Measurements from ENCODE around the gene EID2.

EID2 gene

GRCh38 chr19:39508629-39509028 lies 31.3 kb downstream of the EID2 start:
- TF ChIP-seq Cebpa-rat (IDR thresholded peaks at IDR 0.05): no peak
- peaks cover 37% of the 10 kb centered on the region for H4K20me1 ChIP-seq
- no peak overlapping the region for H3K27ac ChIP-seq
- H3K4me1 ChIP-seq: peaks cover 15% of the 10 kb centered on the region
- H3K36me3 ChIP-seq: peaks cover 18% of the 10 kb centered on the region; the same call in 1 of the 2 replicates
- H3K9me3 ChIP-seq: peaks cover 4% of the 10 kb centered on the region; the same call in 1 of the 2 replicates
- peaks cover 71% of the 10 kb centered on the region for H3K27me3 ChIP-seq
- H3K9ac ChIP-seq: no peak overlapping the region
- no peak overlapping the region for H3K4me3 ChIP-seq
- no peak overlapping the region for H3K4me2 ChIP-seq

DNA sequence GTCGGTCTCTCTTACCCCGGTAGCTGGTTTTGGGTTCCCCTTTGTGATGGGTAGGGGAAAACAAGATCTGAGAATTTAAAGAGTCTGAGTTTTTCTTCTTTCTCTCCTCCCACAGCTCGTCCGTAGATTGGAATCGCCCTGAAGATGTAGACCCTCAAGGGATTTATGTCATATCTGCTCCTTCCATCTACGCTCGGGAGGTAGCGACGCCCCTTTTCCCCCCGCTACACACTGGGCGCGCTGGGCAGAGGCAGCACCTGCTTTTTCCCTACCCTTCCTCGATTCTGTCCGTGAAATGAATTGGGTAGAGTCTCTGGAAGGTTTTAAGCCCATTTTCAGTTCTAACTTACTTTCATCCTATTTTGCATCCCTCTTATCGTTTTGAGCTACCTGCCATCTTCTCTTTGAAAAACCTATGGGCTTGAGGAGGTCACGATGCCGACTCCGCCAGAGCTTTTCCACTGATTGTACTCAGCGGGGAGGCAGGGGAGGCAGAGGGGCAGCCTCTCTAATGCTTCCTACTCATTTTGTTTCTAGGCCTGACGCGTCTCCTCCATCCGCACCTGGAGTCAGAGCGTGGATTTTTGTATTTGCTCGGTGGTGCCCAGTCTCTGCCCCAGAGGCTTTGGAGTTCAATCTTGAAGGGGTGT lies 32.1 kb downstream of the EID2 start:
- H3K9ac ChIP-seq: no peak overlapping the region
- TF ChIP-seq Cebpa-rat (IDR thresholded peaks at IDR 0.05): no peak

DNA sequence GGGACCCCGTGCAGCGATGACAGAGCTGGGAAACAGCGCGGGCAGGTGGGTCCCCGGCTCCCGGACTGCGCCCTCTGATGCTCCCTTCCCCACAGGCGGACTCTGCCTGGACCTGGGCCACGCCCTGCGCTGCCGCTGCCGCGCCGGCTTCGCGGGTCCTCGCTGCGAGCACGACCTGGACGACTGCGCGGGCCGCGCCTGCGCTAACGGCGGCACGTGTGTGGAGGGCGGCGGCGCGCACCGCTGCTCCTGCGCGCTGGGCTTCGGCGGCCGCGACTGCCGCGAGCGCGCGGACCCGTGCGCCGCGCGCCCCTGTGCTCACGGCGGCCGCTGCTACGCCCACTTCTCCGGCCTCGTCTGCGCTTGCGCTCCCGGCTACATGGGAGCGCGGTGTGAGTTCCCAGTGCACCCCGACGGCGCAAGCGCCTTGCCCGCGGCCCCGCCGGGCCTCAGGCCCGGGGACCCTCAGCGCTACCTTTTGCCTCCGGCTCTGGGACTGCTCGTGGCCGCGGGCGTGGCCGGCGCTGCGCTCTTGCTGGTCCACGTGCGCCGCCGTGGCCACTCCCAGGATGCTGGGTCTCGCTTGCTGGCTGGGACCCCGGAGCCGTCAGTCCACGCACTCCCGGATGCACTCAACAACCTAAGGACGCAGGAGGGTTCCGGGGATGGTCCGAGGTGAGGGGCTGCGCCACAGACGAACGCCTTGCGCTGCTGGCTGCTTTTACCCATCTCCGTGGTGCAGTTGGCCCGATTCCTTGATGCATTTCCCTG lies 32.8 kb downstream of the EID2 start:
- H3K4me1 ChIP-seq: peaks cover 15% of the 10 kb centered on the region
- H3K36me3 ChIP-seq: peaks cover 23% of the 10 kb centered on the region; the same call in 1 of the 2 replicates
- H3K9ac ChIP-seq: peak overlapping the region; percentile 58
- no peak for TF ChIP-seq Cebpa-rat (IDR thresholded peaks at IDR 0.05)
- H3K27ac ChIP-seq: no peak overlapping the region
- peaks cover 56% of the 10 kb centered on the region for H3K27me3 ChIP-seq
- peak overlapping the region; percentile 66 for H3K4me3 ChIP-seq
- H4K20me1 ChIP-seq: peaks cover 37% of the 10 kb centered on the region
- peak overlapping the region; percentile 80 for H3K4me2 ChIP-seq
- H3K9me3 ChIP-seq: peaks cover 4% of the 10 kb centered on the region; the same call in 1 of the 2 replicates

More for the DNA sequence above, 32.1 kb downstream of the EID2 start:
- Histone ChIP-seq H3K4me3 (peak overlapping the region; percentile 66), H3K27me3 (peaks cover 63% of the 10 kb centered on the region), H3K36me3 (peaks cover 23% of the 10 kb centered on the region; the same call in 1 of the 2 replicates), H3K9me3 (peaks cover 4% of the 10 kb centered on the region; the same call in 1 of the 2 replicates), H3K27ac (no peak overlapping the region), H4K20me1 (peaks cover 37% of the 10 kb centered on the region), H3K4me2 (peak overlapping the region; percentile 80), H3K4me1 (peaks cover 15% of the 10 kb centered on the region)

DNA sequence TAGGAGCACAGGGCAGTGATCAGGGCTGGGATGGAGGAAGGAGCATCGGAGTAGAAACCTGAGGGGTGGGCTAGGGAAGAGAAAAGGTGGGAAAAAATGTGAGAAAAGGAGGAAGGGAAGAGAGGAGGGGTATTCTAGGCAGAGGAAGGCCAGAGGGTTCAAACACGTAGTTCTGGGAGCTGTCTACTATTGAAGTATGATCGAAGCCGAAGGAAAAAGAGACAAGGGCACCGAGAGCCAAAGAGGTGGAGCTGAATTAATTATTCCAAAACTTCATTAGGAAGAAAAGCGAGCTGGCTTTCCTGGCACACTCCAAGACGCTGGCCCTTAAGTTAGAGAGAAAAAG lies 33.4 kb downstream of the EID2 start:
- Histone ChIP-seq H3K4me3 (peak overlapping the region; percentile 66), H3K4me1 (peaks cover 15% of the 10 kb centered on the region), H3K27ac (no peak overlapping the region), H3K9me3 (peaks cover 3% of the 10 kb centered on the region; the same call in 1 of the 2 replicates), H3K4me2 (peak overlapping the region; percentile 80), H4K20me1 (peaks cover 37% of the 10 kb centered on the region), H3K9ac (peak overlapping the region; percentile 58; the same call in 1 of the 2 replicates), H3K27me3 (peaks cover 54% of the 10 kb centered on the region), H3K36me3 (peaks cover 24% of the 10 kb centered on the region; the same call in 1 of the 2 replicates)
- TF ChIP-seq Cebpa-rat (IDR thresholded peaks at IDR 0.05): no peak

- peaks cover 30% of the 10 kb centered on the region for H4K20me1 ChIP-seq
- peaks cover 30% of the 10 kb centered on the region; the same call in 1 of the 2 replicates for H3K36me3 ChIP-seq
- no peak overlapping the region for H3K27ac ChIP-seq
- TF ChIP-seq Cebpa-rat (IDR thresholded peaks at IDR 0.05): no peak
- H3K4me3 ChIP-seq: no peak overlapping the region
- no peaks in the 10 kb centered on the region for H3K9me3 ChIP-seq
- no peak overlapping the region for H3K4me2 ChIP-seq
- peaks cover 31% of the 10 kb centered on the region for H3K4me1 ChIP-seq
- H3K27me3 ChIP-seq: peaks cover 42% of the 10 kb centered on the region
- H3K9ac ChIP-seq: no peak overlapping the region
These were observed 37.1 kb downstream of the EID2 start for GRCh38 chr19:39502640-39503417.

GRCh38 chr19:39501340-39501739 lies 38.6 kb downstream of the EID2 start:
- Histone ChIP-seq H3K4me2 (no peak overlapping the region), H3K36me3 (peaks cover 30% of the 10 kb centered on the region; the same call in 1 of the 2 replicates), H3K27me3 (peaks cover 27% of the 10 kb centered on the region), H3K9ac (no peak overlapping the region), H4K20me1 (peaks cover 15% of the 10 kb centered on the region; the same call in 1 of the 2 replicates), H3K4me3 (no peak overlapping the region), H3K9me3 (no peaks in the 10 kb centered on the region), H3K4me1 (peaks cover 30% of the 10 kb centered on the region), H3K27ac (no peak overlapping the region)
- TF ChIP-seq Cebpa-rat (IDR thresholded peaks at IDR 0.05): no peak

- Histone ChIP-seq H3K9ac (no peak overlapping the region), H3K4me3 (no peak overlapping the region), H3K27me3 (peaks cover 19% of the 10 kb centered on the region), H3K4me1 (peaks cover 30% of the 10 kb centered on the region), H3K9me3 (no peaks in the 10 kb centered on the region), H3K36me3 (peaks cover 29% of the 10 kb centered on the region; the same call in 1 of the 2 replicates), H3K4me2 (peak overlapping the region; percentile 98), H4K20me1 (peaks cover 14% of the 10 kb centered on the region; the same call in 1 of the 2 replicates), H3K27ac (no peak overlapping the region)
- no peak for TF ChIP-seq Cebpa-rat (IDR thresholded peaks at IDR 0.05)
These were observed 39.4 kb downstream of the EID2 start for GRCh38 chr19:39500543-39500942.

GRCh38 chr19:39499932-39500331 lies 40.0 kb downstream of the EID2 start:
- Histone ChIP-seq H3K4me2 (peak overlapping the region; percentile 98), H3K27ac (no peak overlapping the region), H3K36me3 (peaks cover 23% of the 10 kb centered on the region; the same call in 1 of the 2 replicates), H3K4me3 (peak overlapping the region; percentile 86), H3K4me1 (peaks cover 30% of the 10 kb centered on the region), H4K20me1 (peaks cover 9% of the 10 kb centered on the region; the same call in 1 of the 2 replicates), H3K9ac (no peak overlapping the region), H3K27me3 (peaks cover 13% of the 10 kb centered on the region; the same call in 1 of the 2 replicates), H3K9me3 (no peaks in the 10 kb centered on the region)
- no peak for TF ChIP-seq Cebpa-rat (IDR thresholded peaks at IDR 0.05)
